Stimulated activated naive CD8-positive, alpha-beta T cell treated with anti-CD3 and anti-CD28 coated beads, Interleukin-15, Interleukin-2, amounts not matched to agents 100 ng/mL and 50 ng/mL, for 24 hours (primary cell): Measurements from ENCODE around the gene GMIP.
"Not testable (repeated sequence)": the region's sequence is repeated elsewhere in the genome, so short reads cannot be mapped to it uniquely, and the experiment has no call there.

Experiments
- H3K27ac Mint-ChIP-seq: one replicate; pipeline ENCODE4 v1.8.0; 2021; ENCODE audit warnings: mild to moderate bottlenecking, mixed read lengths
- H3K27me3 Mint-ChIP-seq: one replicate; pipeline ENCODE4 v1.8.0; 2021; ENCODE audit warnings: mixed read lengths
- H3K36me3 Mint-ChIP-seq: one replicate; pipeline ENCODE4 v1.8.0; 2021; ENCODE audit warnings: low read depth, mixed read lengths
- H3K4me1 Mint-ChIP-seq: one replicate; pipeline ENCODE4 v1.8.0; 2021; ENCODE audit warnings: low read depth, mixed read lengths
- H3K4me3 Mint-ChIP-seq: one replicate; pipeline ENCODE4 v1.8.0; 2021; ENCODE audit warnings: mild to moderate bottlenecking, mixed read lengths
- H3K9me3 Mint-ChIP-seq: one replicate; pipeline ENCODE4 v1.8.0; 2021; ENCODE audit warnings: mixed read lengths

The GMIP gene

DNA sequence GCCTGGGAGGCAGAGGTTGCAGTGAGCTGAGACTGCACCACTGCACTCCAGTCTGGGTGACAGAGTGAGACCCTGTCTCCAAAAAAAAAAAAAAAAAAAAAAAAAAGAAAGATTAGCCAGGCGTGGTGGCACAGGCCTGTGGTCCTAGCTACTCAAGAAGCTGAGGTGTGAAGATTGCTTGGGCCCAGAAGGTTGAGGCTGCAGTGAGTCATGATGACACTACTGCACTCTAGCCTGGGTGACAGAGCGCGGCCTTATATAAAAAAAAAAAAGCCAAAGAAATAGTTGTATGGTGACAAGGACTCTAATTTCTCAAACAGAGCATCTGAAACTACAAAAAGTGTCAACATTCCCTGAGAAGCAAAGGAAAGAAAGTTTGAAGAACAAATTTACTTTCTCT, 28.4 kb downstream of the GMIP start:
- Mint-ChIP-seq H3K4me3 (peak overlapping the region; percentile 15), H3K36me3 (peaks cover 8% of the 10 kb centered on the region), H3K27ac (peak overlapping the region; percentile 50), H3K9me3 (no peaks in the 10 kb centered on the region), H3K27me3 (no peaks in the 10 kb centered on the region), H3K4me1 (peaks cover 52% of the 10 kb centered on the region)

DNA sequence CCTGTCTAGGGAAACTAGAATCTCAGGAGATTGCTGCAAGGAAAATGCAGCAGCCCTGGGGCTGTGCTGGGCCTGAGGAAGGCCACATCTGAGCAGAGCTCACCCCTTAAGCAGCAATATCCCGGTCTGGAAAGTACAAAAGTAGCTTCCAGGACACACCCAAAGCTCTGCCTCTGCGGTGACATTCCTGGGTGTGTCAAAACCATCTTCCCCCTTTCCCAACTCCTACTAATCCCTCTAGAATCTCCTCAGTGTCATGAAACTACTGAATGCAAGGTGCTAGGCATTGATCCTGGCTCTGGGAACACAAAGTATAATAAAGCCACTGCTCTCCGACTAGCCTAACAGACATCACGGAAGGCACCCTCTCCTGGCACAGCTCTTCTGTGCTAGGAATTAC, 30.0 kb downstream of the GMIP start:
- peaks cover 14% of the 10 kb centered on the region for H3K36me3 Mint-ChIP-seq
- no peak overlapping the region for H3K27ac Mint-ChIP-seq
- H3K9me3 Mint-ChIP-seq = no peaks in the 10 kb centered on the region
- H3K4me1 Mint-ChIP-seq = peaks cover 46% of the 10 kb centered on the region
- no peaks in the 10 kb centered on the region for H3K27me3 Mint-ChIP-seq
- H3K4me3 Mint-ChIP-seq = no peak overlapping the region

DNA sequence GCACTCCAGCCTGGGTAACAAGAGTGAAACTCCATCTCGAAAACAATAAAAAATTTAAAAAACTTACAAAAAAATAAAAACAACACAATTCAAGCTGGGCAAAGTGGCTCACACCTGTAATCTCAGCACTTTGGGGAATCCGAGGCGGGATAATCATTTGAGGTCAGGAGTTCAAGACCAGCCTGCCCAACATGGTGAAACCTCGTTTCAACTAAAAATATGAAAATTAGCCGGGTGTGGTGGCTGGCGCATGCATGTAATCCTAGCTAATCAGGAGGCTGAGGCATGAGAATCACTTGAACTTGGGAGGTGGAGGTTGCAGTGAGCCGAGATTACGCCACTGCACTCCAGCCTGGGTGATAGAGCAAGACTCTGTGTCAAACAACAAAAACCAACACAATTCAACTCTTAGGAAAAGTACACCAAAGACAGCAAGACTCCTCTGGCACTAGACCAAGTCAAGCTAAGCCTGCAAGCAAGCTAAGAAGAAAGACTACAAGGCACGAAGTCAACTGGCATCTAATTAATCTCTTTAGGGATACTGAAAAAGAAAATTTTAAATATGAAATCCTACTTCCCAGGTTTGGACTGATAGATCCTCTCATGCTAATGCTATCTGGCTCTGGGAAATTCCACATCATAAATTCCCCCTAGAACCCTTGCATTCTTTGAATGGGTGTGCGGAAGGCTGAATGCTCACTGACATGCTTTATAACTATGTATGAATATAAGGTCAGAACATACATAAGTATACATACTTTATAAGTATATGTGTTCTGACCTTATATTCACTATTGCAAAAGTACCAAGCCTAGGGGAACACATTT, 32.9 kb downstream of the GMIP start:
- Mint-ChIP-seq H3K27me3 (no peaks in the 10 kb centered on the region), H3K9me3 (no peaks in the 10 kb centered on the region), H3K36me3 (peaks cover 17% of the 10 kb centered on the region), H3K4me3 (no peak overlapping the region), H3K4me1 (peaks cover 39% of the 10 kb centered on the region), H3K27ac (peak overlapping the region; percentile 45)

DNA sequence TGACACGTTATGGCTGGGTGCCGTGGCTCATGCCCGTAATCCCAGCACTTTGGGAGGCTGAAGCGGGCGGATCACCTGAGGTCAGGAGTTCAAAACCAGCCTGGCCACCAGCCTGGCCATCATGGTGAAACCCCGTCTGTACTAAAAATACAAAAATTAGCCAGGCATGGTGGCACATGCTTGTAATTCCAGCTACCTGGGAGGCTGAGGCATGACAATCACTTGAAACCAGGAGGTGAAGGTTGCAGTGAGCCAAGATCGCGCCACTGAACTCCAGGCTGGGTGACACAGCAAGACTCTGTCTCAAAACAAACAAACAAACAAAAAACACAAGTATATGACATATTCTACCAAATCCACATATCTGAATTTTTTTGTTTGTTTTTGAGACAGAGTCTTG, 36.8 kb downstream of the GMIP start:
- H3K36me3 Mint-ChIP-seq, H3K27ac Mint-ChIP-seq, H3K9me3 Mint-ChIP-seq, H3K27me3 Mint-ChIP-seq, H3K4me3 Mint-ChIP-seq: not testable (repeated sequence)
- peaks cover 41% of the 10 kb centered on the region for H3K4me1 Mint-ChIP-seq

DNA sequence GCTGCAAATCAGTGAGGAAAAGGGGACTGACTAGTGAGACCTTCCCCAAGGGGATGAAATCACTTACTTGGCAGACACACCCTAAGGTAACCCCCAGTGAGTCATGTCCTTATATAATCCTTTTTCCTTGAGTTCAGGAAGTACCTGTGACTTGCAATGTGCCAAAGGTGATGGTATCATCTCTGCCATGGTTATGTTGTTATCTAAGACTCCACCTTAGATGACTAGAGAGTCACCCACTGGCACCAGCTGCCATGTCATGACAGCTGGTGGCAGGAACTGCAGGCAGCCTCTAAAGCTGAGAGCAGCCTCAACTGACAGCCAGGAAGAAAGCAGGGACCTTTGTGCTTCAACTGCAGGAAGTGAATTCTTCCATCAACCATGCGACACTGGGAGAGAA, 37.4 kb downstream of the GMIP start:
- H3K4me3 Mint-ChIP-seq = no peak overlapping the region
- peaks cover 13% of the 10 kb centered on the region for H3K36me3 Mint-ChIP-seq
- H3K27ac Mint-ChIP-seq = peak overlapping the region; percentile 60
- no peaks in the 10 kb centered on the region for H3K27me3 Mint-ChIP-seq
- peaks cover 48% of the 10 kb centered on the region for H3K4me1 Mint-ChIP-seq
- no peaks in the 10 kb centered on the region for H3K9me3 Mint-ChIP-seq

DNA sequence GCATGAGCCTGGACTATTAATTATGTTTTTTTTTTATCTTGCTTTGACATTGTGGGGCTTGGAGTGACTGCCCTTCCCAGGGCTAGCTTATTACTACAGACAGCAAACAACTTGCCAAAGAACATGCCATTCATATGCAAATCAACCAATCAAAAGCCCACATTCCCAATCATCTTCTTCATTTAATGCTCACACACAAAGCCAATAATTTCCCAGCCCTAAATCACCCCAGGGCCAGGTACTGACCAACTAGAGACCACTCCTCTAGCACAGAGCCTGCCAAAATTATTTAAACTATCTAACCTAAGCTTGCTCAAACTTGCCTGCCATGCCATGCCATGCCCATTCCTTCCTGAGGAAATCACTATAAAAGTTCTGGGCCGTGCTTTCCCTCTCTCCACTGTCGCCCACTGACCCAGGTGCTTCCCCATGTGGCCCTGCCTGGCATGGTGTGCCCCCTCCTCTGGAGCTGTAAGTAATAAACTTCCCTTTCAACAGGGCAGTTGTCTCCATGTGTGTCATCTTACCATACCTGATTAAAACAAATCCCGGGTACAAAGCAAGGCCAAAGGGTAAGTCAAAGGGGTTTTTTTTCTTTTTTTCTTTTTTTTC, 40.6 kb downstream of the GMIP start:
- peaks cover 7% of the 10 kb centered on the region for H3K36me3 Mint-ChIP-seq
- H3K9me3 Mint-ChIP-seq = no peaks in the 10 kb centered on the region
- peak overlapping the region; percentile 86 for H3K27ac Mint-ChIP-seq
- H3K4me3 Mint-ChIP-seq = no peak overlapping the region
- no peaks in the 10 kb centered on the region for H3K27me3 Mint-ChIP-seq
- H3K4me1 Mint-ChIP-seq = peaks cover 67% of the 10 kb centered on the region

DNA sequence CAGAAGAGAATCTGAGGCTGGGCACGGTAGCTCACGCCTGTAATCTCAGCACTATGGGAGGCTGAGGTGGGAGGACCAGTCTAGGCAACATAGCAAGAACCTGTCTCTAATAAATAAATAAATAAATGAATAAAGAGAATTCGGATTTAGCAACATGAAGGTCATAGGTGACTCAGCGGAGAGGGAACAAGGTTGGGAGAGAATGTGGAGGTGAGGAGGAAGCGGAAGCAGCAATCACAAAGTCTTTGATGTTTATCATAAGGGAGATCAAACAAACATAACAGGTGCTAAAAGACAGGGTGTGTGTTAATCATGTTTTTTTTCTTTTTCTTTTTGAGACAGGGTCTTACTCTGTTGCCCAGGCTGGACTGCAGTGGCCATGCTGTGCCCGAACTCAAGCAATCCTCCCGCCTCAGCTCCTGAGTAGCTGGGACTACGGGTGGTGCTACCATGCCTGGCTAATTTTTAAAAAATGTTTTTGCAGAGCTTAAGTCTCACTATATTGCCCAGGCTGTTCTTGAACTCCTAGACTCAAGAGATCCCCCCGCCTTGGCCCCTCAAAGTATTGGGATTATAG, 41.2 kb downstream of the GMIP start:
- peak overlapping the region; percentile 86 for H3K27ac Mint-ChIP-seq

DNA sequence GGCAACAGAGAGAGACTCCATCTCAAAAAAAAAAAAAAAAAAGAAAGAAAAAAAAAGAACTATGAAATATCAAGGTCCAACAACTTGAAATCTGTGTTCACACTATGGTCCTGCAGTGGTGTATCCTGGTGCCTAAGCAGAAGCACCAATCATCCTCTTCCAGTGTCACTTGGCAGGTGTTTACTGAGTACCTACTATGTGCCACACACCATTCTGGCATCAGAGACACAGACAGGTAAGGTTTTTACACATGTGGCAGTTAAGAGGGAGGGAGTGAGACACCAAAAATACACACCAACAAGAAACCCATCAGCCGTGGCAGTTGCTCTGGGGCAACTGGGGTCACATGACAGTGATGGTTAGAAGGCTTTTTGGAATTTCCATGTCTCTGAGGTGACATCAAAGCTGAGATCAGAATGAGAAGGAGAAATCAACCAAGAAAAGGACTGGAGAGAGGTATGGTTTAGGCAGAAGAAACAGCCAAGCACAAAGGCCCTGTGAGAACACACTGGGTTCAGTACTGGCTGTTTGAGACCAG, 42.6 kb downstream of the GMIP start:
- peak overlapping the region; percentile 86 for H3K27ac Mint-ChIP-seq
- peaks cover 75% of the 10 kb centered on the region for H3K4me1 Mint-ChIP-seq
- H3K9me3 Mint-ChIP-seq = no peaks in the 10 kb centered on the region
- H3K4me3 Mint-ChIP-seq = peak overlapping the region; percentile 36
- no peaks in the 10 kb centered on the region for H3K27me3 Mint-ChIP-seq
- peaks cover 15% of the 10 kb centered on the region for H3K36me3 Mint-ChIP-seq

More for the DNA sequence above, 41.2 kb downstream of the GMIP start:
- Mint-ChIP-seq H3K4me3 (peak overlapping the region; percentile 14), H3K27me3 (no peaks in the 10 kb centered on the region), H3K36me3 (peaks cover 13% of the 10 kb centered on the region), H3K4me1 (peaks cover 73% of the 10 kb centered on the region), H3K9me3 (no peaks in the 10 kb centered on the region)

DNA sequence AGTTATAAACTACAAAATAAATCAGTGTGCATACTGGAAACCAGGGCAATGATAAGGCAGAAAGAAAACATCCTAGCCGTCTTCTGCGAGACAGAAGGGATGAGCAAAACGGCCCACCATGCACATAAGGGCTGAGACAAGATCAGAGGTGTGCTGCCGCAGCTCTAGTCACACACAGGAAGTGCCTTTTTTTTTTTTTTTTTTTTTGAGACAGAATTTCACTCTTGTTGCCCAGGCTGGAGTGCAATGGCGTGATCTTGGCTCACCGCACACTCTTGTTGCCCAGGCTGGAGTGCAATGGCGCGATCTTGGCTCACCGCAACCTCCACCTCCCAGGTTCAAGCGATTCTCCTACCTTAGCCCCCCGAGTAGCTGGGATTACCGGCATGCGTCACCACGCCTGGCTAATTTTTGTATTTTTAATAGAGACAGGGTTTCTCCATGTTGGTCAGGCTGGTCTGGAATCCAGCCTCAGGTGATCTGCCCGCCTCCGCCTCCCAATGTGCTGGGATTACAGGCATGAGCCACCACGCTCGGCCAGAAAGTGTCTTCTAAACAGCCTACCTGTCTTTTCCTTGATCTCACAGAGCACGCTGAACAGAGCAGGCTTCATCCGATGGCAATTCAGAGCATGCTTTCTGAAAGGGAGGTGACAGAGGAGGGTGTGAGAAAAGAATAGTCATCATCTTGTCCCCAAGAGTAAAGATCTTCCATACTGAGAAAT, 44.6 kb downstream of the GMIP start:
- peak overlapping the region; percentile 70 for H3K4me3 Mint-ChIP-seq
- not testable (repeated sequence) for H3K9me3 Mint-ChIP-seq, H3K27me3 Mint-ChIP-seq
- peak overlapping the region; percentile 100 for H3K27ac Mint-ChIP-seq
- peaks cover 90% of the 10 kb centered on the region for H3K4me1 Mint-ChIP-seq
- peaks cover 15% of the 10 kb centered on the region for H3K36me3 Mint-ChIP-seq

DNA sequence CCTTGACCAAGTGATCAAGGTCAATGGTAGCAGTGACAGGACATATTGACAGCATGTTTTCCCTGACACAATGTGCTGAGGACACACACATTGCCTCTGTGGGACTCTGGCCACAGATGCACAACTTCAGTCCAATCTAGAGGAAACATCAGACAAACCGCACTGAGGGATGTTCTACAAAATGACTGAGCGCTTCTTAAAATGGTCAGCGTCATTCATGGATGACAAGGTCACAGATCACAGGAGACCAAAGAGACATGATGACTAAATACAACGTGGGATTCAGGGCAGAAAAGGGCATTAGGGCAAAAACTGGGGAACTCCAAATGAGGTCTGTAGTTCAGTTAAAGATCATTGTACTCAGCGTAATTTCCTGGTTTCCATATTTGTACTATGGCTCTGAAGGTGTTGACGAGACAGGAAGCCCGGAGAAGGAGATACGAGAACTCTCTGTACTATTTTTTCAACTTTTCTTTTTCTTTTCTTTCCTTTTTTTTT, 45.6 kb downstream of the GMIP start:
- Mint-ChIP-seq H3K9me3 (no peaks in the 10 kb centered on the region), H3K4me1 (peaks cover 82% of the 10 kb centered on the region), H3K36me3 (peaks cover 18% of the 10 kb centered on the region), H3K4me3 (peak overlapping the region; percentile 70), H3K27me3 (no peaks in the 10 kb centered on the region), H3K27ac (peak overlapping the region; percentile 100)

DNA sequence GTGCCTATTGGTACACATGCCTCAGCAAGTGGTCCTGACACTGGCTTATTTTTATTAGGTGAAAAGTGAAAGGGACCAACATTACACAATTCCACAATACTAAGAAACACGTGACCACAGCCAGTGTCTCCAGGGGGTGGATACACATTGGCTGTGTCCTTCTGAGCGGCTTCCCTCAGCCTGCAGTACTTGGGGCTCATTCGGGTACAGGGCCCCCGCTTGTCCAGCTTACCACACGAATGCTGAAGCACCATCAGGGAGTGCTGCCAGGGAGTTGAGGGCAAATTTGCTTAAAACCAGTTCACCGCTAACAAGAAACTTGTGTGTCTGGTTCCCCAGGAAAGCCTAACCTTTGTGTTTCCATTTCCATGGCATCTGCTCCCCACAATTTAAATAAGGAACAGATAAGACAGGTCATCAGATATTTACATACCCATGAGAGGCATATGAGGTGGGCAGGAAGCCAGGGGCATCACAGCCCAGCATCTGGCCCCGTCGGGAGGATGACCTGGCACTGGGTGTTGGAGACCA, 48.2 kb downstream of the GMIP start:
- H3K9me3 Mint-ChIP-seq = no peaks in the 10 kb centered on the region
- peaks cover 80% of the 10 kb centered on the region for H3K4me1 Mint-ChIP-seq
- H3K27me3 Mint-ChIP-seq = no peaks in the 10 kb centered on the region
- H3K4me3 Mint-ChIP-seq = no peak overlapping the region
- peak overlapping the region; percentile 60 for H3K27ac Mint-ChIP-seq
- peaks cover 18% of the 10 kb centered on the region for H3K36me3 Mint-ChIP-seq

DNA sequence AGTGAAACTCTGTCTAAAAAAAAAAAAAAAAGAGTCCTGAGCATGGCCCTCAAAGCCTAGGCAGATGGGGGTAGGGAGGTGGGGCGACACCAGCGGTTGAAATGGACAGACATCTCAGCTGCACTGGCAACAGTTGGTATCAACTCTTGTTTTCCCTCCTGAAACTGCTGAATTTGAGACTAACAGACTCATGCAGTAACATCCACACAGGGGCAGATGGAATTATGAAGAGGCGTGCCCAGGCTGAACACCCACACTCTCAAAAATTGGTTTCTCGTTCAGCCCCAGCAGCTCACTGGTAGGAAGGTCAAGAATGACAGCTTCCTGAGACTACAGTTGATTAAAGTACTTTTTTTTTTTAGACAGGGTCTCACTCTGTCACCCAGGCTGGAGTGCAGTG, 49.1 kb downstream of the GMIP start:
- no peaks in the 10 kb centered on the region for H3K9me3 Mint-ChIP-seq
- H3K27ac Mint-ChIP-seq = peak overlapping the region; percentile 28
- no peaks in the 10 kb centered on the region for H3K27me3 Mint-ChIP-seq
- H3K36me3 Mint-ChIP-seq = peaks cover 18% of the 10 kb centered on the region
- peaks cover 83% of the 10 kb centered on the region for H3K4me1 Mint-ChIP-seq
- no peak overlapping the region for H3K4me3 Mint-ChIP-seq

DNA sequence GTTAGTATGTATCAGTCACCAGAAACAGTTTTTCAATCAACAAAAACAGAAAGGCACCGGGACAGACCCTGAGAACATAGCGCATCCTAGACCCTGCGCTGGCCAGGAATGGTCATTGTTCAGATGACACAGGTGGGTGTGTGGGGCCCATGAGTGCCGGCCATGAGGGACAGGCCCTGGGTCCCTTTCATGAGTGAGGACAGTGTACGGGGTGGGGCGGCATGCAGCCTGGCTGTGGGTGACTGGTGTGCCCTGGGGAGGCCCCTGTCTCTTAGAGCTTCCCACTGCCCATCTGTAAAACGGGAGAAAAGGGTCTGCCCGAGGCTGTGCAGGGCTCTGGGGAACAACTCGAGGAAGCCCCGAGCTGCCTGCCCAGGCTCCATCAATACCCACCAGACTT, 50.8 kb downstream of the GMIP start:
- Mint-ChIP-seq H3K9me3 (no peaks in the 10 kb centered on the region), H3K27ac (peak overlapping the region; percentile 31), H3K4me1 (peaks cover 80% of the 10 kb centered on the region), H3K27me3 (no peaks in the 10 kb centered on the region), H3K4me3 (no peak overlapping the region), H3K36me3 (peaks cover 23% of the 10 kb centered on the region)

DNA sequence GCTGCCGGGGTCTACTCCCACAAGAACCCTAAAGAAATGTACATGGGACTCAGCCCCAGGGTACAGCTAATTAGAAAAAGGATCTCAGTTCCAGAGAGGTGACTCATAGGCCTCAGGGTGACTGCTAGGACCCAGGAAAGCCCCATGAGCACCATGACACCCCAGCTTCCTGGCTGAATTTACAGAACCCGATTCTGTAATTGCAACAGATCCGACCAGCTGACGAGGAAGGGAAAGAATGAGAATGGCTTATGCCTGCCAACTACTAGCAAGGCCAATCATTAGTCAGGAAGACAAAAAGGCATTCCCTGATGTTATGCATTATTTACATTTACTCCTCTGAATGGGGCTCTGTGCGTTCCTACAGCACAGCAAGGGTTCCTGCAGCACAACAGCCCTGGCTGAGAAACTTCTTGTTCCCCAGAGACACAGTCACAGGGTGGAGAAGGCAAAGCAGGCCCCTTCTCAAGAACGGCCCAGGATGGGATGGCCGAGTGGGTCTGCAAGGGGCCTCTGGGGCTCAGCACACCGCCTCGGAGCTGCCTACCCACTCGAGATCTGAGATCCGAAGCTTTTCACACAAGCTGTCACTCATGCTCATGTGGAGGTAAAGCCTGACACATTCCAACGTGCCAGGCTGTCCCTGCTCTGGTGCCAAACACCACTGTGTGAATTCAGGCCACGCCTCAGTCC, 52.2 kb downstream of the GMIP start:
- H3K27me3 Mint-ChIP-seq = no peaks in the 10 kb centered on the region
- H3K4me1 Mint-ChIP-seq = peaks cover 69% of the 10 kb centered on the region
- peaks cover 17% of the 10 kb centered on the region for H3K36me3 Mint-ChIP-seq
- peak overlapping the region; percentile 93 for H3K27ac Mint-ChIP-seq
- H3K4me3 Mint-ChIP-seq = peak overlapping the region; percentile 56
- H3K9me3 Mint-ChIP-seq = no peaks in the 10 kb centered on the region
